HG02852 (cell line): ENCODE results near the gene RNF41.

ENCODE experiments used
- ATAC-seq: cut with Tn5 transposase; IDR thresholded peaks from one replicate; pipeline ENCODE4 v1.9.1; 2021; ENCODE audit warnings: mild to moderate bottlenecking, moderate library complexity; ENCODE audit not compliant: unreplicated experiment

Gene RNF41

DNA sequence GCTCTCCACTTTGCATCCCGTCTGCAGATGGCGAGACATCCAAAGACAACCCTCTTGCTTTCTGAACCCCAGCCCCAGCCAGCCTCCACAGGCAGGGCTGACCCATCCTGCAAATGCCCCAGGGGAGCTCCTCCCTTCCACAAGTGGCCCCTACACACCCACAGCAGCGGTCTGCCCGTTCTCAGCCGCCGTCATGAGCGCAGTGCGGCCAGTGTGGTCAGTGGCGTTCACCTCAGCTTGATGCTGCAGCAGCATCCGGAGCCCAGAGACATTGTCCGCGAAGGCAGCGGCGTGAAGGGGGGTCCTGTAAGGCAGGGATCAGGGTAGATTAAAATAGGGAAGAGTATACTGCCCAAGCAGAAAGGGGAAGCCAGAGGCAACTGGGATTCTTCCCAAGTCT is 22.8 kb upstream of the RNF41 start:
- ATAC-seq = no peak

- no peak for ATAC-seq
Observed at GRCh38 chr12:56243731-56244181, 22.0 kb upstream of the RNF41 start.

DNA sequence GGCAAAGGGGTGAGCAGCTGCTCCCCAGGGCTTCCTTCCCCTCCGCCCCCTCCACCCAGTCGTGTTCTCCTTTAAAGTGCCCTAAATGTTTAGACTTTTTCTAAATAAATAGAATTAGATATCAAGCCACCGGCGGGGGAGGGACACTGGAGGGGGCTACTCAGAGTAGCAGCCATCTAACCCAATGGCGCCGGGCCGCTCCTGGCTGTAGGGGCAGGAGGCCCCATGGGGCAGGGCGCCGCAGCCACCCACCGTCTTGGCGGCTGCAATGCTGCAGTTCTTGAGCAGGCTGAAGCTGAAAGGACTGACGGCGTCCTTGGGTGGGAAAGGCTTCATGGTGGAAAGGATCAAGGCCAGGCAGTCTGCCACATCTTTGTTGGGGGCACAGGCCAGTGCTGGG is 21.3 kb upstream of the RNF41 start:
- no peak for ATAC-seq

DNA sequence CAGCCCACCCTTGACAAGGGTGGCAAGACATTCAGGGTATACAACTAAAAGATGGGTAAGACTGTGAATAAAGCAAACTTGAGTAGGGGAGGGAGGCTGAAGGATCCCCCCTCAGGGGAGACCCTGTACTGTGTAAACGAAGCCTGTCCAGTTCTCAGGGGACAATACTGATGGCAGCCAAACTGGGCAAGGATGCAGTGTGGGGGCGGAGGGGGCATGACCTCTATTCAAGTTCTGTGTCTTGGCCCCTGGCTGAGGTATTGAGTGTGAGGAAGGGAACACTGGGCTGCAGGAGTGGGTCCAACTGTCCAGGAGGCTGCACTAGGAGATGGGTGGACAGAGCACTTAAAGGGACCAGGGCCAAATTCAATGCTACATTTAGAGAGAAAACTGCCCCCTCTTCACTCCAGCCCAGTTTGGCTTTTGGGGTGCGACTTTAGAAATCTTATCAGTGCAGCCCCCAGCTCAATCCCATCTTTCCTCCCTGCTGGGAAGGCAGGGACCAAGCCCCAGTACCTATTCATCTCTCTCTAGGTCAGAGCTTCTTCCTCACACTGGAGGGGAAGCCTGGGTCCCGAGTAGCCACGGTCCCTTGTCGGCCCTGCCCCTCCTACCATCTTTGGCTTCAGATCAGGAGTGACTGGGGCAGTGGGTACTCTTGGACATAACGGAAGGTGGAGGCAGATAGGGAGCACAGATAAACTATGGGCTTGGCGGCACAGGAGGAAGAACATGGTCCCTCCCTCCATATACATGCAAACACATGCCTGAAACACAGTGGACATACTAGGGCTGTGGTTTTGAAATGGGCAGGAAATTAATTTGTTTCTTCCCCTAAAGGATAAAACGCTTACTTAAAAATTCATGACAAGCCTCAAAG is 19.9 kb upstream of the RNF41 start:
- ATAC-seq = no peak

- ATAC-seq = no peak
Observed at GRCh38 chr12:56237552-56237951, 15.8 kb upstream of the RNF41 start.

GRCh38 chr12:56236985-56237384 is 15.3 kb upstream of the RNF41 start:
- no peak for ATAC-seq

GRCh38 chr12:56236091-56236490 is 14.4 kb upstream of the RNF41 start:
- no peak for ATAC-seq

DNA sequence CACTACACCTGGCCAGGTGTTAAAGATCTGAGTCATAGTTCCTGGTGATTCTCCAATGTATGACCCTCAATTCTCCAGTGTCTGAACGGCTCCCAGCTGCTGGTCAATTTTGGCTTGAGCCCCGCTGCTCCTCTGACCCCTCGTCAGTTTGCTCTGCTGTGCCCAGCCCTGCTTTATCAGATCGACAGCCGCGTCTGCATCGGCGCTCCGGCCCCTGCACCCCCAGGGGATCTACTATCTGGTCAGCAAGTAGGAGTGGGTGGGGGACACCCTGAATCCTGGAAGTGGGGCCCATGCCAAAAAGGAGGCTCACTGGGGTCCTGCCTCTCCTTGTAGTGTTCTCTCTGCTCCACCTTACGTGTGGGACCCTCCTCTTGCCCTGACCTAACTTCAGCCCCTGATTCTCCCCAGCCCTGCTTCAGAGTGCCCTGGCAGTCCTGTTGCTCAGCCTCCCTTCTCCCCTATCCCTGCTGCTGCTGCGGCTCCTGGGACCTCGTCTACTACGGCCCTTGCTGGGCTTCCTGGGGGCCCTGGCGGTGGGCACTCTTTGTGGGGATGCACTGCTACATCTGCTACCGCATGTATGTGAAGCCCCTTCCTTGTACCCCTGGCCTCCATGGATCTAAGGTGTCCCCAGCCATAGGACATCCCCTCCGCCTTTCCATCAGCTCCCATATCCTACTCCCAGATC is 13.2 kb upstream of the RNF41 start:
- no peak for ATAC-seq

GRCh38 chr12:56231184-56231582 is 9.5 kb upstream of the RNF41 start:
- ATAC-seq = no peak

DNA sequence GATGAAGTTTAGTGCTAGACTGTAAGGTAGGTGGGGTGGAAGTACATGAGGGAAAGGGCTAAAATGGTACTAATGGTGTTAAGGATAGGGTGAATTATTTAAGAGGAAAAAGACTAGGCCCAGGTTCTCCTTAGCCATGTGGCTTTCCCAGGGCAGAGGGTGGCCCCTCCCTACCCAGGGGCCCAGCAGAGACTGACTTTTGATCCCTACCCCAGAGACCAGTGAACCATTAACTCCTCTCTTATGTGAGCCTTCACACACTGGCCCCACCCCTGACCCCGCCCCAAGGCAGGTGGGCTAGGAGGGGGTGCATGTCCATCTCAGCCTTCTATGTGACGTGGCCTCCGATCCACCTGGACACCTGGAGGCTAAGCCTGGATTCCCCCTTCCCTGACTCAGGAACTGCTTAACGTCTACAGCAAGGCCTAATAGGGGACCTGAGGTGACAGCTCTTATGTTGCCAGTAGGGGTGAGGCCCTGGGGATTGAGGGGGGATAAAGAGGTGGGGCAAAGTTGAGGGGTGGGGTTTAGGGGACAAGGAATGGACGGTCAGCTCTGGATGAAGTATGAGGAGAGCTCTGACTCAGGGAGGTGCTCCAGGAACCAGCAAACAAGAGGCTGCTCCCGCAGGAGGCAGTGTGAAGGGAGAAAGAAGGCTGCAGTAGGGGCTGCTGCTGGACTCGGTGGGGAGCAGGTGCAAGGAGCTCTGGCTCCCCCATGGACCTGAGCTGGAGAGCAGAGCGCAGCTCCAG is 8.9 kb upstream of the RNF41 start:
- ATAC-seq = no peak

- ATAC-seq = no peak
Observed at GRCh38 chr12:56229916-56230431, 8.3 kb upstream of the RNF41 start, which contains the start of gene SLC39A5. SLC39A5 (plus strand) TSS chr12:56230051; CDS start chr12:56231275, 1,224 bp downstream.

GRCh38 chr12:56229082-56229481 is 7.4 kb upstream of the RNF41 start:
- no peak for ATAC-seq

DNA sequence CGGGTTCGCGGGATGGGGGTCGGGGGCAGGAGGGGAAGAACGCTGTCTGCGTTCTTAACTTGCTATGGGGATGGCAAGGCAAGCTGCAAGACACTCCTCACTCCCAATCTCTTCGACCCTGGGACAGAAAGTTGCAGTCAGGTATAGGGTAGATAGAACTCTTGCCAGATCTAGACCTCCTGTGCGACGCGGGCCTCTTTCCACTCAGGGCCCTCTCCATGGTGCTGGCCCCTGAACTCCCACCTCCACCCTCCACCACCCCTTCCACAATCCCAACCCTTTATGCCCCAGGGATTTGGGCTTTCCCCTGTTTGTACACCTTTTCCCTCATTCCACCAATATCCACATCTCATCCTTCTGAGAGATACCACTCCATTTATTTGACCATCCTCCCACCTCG is 3.2 kb upstream of the RNF41 start:
- no peak for ATAC-seq

GRCh38 chr12:56224102-56224701 is 2.5 kb upstream of the RNF41 start, which contains the start of gene NABP2:
NABP2 (plus strand) TSS chr12:56224342; CDS start chr12:56224857, 515 bp downstream.
- peak; percentile 72 for ATAC-seq

GRCh38 chr12:56223571-56224101 is 1.9 kb upstream of the RNF41 start:
- no peak for ATAC-seq

DNA sequence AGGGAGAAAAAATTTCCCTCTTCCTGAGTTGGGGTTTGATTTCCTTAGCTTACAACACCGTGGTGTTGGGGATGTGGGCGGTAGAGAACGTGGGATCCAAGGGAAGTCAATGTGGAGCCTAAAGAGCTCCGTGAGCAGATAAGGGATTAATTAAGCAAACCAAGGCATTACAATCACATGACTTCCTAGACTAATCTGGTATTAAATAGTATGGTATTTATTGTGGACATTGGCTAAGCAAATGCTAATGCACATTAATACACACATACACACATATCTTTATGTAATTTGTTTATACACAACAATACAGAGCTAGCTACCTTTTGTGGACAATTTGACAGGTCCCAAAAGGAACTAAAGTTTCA is 791 bp upstream of the RNF41 start:
- no peak for ATAC-seq

GRCh38 chr12:56221232-56221756 is 428 bp downstream of the RNF41 start:
- ATAC-seq = peak; percentile 23

DNA sequence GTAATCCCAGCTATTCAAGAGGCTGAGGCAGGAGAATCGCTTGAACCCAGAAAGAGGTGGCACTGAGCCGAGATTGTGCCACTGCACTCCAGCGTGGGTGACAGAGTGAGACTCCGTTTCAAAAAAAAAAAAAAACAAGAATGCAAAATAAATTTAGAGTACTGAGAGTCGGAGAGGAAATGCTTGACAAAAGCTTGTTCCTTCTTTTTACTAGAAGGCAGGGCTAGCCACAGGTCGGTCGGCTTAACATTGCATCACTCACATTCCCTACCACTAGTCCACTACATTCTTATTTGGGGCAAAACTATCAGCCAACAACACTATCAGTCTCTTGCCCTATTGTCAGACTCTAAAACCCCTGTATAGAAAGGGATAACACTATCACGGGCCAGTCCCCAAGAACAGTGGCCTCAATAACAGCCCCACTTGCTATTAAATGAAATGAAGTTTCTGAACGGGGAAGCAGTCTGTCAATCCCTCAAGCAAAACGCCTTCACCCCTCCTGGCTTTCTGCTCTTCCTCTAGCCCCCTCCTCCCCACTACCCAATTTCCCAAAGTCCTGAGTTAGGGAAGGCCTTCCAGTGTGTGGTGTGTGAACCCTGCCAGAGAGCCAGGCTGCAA is 1.0 kb downstream of the RNF41 start:
- ATAC-seq = no peak

DNA sequence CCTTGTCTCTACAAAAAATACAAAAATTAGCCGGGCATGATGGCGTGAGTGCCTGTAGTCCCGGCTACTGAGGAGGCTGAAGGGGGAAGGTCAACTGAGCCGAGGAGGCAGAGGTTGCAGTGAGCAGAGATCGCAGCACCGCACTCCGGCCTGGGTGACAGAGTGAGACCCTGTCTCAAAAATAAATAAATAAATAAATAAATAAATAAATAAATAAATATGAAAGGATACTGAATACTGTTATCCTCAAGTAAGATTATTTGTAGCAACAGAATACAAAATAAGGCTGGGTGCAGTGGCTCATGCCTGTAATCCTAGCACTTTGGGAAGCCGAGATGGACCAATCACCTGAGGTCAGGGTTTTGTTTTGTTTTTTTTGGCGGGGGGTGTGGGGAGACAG is 1.9 kb downstream of the RNF41 start:
- no peak for ATAC-seq

GRCh38 chr12:56216461-56216860 is 5.3 kb downstream of the RNF41 start:
- ATAC-seq = no peak
